ENCODE results near the gene LAPTM4A. TPM values are rescaled to one million over a fixed set of nuclear protein-coding genes. Genes with fewer than 3 reads are reported as not detected.
"Not testable (repeated sequence)": the region's sequence is repeated elsewhere in the genome, so short reads cannot be mapped to it uniquely, and the experiment has no call there.

The LAPTM4A gene
- total RNA-seq, 6 experiments from 2014 or later = 80.0 to 143 (median 126) TPM

DNA sequence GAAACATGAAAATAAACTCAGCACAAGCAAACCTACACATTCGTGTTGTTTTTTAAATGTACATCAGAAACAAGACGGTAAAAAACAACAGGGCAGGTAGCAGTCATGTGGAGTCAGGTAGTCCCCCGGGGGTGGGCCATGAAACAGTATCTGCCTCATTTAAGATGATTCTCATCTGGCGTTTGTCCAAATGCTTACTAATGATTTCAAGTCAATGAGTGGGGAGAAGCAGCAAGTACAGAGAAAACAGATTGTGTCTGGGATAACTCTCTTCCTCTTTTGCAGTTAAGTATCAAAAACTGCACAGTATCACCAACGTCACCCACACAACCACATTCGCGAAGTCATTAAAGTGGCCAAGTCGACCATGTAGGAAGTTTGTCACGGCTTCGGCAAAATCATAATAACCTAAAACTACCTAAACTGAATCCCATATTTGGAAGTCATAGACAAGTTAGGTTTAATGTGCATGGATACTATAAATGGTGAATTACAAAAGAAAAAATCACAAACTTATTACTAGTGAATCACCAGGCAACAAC, 1.3 kb downstream of the LAPTM4A start:
- H3K36me3 ChIP-seq = no peaks in the 10 kb centered on the region
- intact Hi-C loops (cut with DNase I) = no loop called here
- H3K4me1 ChIP-seq = peaks cover 0 to 43% (median 10%) of the 10 kb centered on the region in 4 donors
- DNase-seq = no peak
- TF ChIP-seq, protein P1, sequence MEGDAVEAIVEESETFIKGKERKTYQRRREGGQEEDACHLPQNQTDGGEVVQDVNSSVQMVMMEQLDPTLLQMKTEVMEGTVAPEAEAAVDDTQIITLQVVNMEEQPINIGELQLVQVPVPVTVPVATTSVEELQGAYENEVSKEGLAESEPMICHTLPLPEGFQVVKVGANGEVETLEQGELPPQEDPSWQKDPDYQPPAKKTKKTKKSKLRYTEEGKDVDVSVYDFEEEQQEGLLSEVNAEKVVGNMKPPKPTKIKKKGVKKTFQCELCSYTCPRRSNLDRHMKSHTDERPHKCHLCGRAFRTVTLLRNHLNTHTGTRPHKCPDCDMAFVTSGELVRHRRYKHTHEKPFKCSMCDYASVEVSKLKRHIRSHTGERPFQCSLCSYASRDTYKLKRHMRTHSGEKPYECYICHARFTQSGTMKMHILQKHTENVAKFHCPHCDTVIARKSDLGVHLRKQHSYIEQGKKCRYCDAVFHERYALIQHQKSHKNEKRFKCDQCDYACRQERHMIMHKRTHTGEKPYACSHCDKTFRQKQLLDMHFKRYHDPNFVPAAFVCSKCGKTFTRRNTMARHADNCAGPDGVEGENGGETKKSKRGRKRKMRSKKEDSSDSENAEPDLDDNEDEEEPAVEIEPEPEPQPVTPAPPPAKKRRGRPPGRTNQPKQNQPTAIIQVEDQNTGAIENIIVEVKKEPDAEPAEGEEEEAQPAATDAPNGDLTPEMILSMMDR (IDR thresholded peaks at IDR 0.05) = no peak
- no peak for TF ChIP-seq POLR2A (IDR thresholded peaks at IDR 0.05)
- H3K4me3 ChIP-seq = peak overlapping the region; percentile 69 to 82 (median 70)
- H3K27me3 ChIP-seq = no peaks in the 10 kb centered on the region
- under 1% methylated on average over 10 of the region's 10 CpGs for WGBS (ENCODE audit: insufficient coverage, low coverage, low lambda C conversion rate, missing lambda C conversion rate)
- no peaks in the 10 kb centered on the region for H3K9me3 ChIP-seq
- ATAC-seq = peak in 1 of 4 donors; percentile 3
- H3K27ac ChIP-seq = peak overlapping the region; percentile 93 to 97 (median 97)

DNA sequence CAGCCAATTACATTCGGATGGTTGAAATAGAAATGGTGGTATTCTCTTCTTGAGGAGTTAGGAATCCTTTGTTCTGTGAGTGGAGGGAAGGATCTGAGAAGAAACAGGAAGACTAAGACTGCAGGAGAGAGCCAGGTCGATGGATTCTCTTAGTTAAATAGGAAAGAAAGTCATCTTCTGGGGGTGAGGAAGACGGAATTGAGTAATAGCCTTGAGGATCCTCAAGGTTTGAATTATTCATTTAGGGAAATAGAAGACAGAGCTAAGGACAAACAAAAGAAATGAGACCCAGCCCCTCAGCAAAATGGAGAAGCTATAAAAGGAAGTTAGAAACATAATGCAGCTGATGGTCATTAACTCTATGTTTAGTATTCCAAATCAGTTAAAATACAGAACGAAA, 1.8 kb downstream of the LAPTM4A start:
- no peak for TF ChIP-seq POLR2A (IDR thresholded peaks at IDR 0.05)
- TF ChIP-seq, protein P1 (IDR thresholded peaks at IDR 0.05) = no peak
- H3K9me3 ChIP-seq = no peaks in the 10 kb centered on the region
- ATAC-seq (no peak), DNase-seq (no peak)
- intact Hi-C loops (cut with DNase I) = no loop called here
- peak overlapping the region; percentile 93 to 97 (median 97) for H3K27ac ChIP-seq
- peaks cover 0 to 43% (median 10%) of the 10 kb centered on the region in 4 donors for H3K4me1 ChIP-seq
- no peaks in the 10 kb centered on the region for H3K36me3 ChIP-seq
- H3K27me3 ChIP-seq = no peaks in the 10 kb centered on the region
- peak overlapping the region; percentile 69 to 82 (median 70) for H3K4me3 ChIP-seq
- 7% methylated on average over 4 of the region's 4 CpGs for WGBS (ENCODE audit: insufficient coverage, low coverage, low lambda C conversion rate, missing lambda C conversion rate)

DNA sequence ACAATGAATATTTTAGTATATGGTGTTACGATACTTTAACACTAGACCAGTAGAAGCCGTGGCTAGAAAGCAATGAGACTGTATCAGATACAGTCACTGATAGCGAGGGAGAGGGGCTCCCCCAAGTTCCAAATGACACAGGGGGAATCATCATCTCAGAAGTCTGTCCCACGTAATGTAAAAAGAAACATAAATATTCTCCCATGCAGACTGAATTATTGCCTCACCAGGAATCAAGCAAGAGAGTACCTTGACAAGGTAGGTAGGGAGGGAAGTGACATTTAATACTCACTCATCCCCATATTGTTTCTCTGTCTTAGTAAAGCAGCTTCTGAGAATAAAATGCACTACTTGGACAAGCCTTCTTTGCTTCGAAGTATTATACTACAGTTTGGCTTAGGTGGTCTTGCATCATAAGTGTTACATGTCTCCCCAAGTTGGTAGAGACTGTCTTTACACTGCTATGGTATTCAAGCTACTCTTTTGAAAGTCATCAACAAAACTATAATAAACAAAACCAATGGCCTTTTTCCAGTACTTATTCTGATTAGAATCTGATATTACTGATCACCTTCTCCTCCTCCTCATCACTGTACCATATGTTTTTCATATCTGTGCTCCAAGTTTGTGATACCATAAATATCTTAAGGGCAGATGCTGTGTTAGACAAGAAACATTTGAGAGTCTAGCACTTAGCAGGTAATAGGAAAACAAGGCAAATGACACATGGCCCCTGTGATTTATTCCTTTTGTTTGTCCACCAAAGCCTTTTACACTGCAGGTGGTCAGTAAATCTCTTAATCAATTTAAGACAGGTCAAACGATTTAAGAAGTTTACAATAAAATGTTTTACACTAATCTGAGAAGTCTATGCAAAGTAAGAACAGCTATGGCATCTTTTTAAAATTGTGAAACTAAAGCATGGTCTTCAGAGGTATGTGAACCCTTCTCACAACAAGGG, 2.7 kb downstream of the LAPTM4A start:
- TF ChIP-seq, protein P1 (IDR thresholded peaks at IDR 0.05) = no peak
- no peak for TF ChIP-seq POLR2A (IDR thresholded peaks at IDR 0.05)
- peak overlapping the region in 2 of 3 donors; percentile 93 to 97 for H3K27ac ChIP-seq
- no peak for ATAC-seq
- no peaks in the 10 kb centered on the region for H3K27me3 ChIP-seq
- H3K36me3 ChIP-seq = no peaks in the 10 kb centered on the region
- H3K4me1 ChIP-seq = peaks cover 0 to 44% (median 10%) of the 10 kb centered on the region in 4 donors
- peak overlapping the region; percentile 69 to 82 (median 70) for H3K4me3 ChIP-seq
- 44% methylated on average over 6 of the region's 6 CpGs for whole genome bisulfite sequencing (ENCODE audit: insufficient coverage, low coverage, low lambda C conversion rate, missing lambda C conversion rate)
- intact Hi-C loops (cut with DNase I) = no loop called here
- no peak for DNase-seq
- no peaks in the 10 kb centered on the region for H3K9me3 ChIP-seq

DNA sequence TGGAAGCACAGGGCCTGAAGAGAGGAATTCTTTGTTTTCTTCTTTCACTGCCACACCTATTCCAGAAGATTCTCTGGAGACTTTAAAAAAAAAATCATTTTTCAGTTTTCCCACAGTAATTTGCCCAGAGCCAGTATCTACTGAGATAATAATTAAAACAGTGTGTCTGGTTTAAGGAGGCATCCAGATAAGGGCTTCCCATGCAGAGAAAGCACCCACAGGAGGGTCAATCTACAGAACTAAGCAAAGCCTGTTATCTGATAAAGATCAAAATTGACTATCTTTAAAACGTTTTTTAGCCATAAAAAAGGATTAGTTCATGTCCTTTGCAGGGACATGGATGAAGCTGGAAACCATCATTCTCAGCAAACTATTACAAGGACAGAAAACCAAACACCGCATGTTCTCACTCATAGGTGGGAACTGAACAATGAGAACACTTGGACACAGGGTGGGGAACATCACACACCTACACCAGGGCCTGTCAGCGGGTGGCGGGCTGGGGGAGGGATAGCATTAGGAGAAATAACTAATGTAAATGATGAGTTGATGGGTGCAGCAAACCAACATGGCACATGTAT, 5.6 kb downstream of the LAPTM4A start:
- DNase-seq; H3K9me3 ChIP-seq; H3K27ac ChIP-seq; intact Hi-C loops (cut with DNase I); H3K27me3 ChIP-seq; H3K36me3 ChIP-seq; ATAC-seq; H3K4me3 ChIP-seq: not testable (repeated sequence)
- peaks cover 0 to 43% (median 6%) of the 10 kb centered on the region in 4 donors for H3K4me1 ChIP-seq
- 75% methylated on average over 4 of the region's 4 CpGs for WGBS (ENCODE audit: insufficient coverage, low coverage, low lambda C conversion rate, missing lambda C conversion rate)
